Stimulated activated CD4-positive, alpha-beta T cell treated with anti-CD3 and anti-CD28 coated beads, Interleukin-12 subunit alpha, Interleukin-12 subunit beta, amount 100 ng/mL, for 4 hours (primary cell): ENCODE results near the gene GOLT1A.

ENCODE experiments used
- DNase-seq: peaks from one replicate; pipeline ENCODE4 v3.0.0-alpha.2; 2020

Gene GOLT1A

DNA sequence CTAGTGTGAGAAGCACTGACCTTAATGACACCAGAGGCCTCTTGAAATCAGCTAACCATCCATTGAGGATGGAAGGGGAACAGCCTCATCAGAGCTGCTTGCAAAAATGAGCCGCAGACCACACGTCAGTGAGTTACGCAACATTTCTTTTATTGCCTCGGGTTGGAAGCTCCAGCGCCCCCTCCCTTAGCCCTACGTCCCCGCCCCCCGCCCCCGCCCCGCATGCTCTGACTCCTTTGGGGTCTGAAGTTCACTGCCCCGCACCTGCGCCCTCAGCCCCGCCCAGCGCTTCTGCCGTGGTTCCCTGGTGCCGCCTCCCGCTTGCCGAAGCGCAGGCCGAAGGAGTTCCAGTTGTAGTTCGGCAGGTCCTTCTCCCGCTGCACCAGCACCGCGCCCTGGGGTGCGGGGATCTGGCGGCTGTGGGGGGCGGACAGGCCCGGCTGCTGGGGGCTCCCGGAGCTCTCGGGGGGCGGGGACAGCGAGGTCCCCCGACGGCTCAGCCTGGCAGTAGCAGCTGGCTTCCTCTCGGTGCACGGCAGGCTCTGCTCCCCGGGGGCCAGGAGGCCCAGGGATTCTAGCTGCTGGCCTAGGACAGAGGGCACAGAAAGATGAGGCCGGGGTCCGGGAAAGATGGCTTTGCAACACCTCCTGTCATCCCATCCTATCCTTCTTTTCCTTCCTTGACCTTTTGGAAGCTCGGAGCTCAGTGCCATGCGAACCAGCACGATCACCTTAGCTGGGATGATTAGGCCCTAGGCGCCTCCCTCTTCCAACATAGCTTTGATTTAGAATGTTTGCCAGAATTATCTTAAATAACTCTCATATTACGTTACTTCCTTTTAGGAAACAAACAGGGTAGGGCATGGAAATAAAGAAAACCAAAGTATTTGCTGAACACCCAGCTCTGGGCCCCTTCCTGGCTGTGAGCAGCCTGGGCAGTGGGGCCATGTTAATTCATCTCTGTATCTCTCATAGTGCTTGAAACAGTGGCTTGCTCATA lies 23.3 kb downstream of the GOLT1A start:
- DNase-seq = no peak

DNA sequence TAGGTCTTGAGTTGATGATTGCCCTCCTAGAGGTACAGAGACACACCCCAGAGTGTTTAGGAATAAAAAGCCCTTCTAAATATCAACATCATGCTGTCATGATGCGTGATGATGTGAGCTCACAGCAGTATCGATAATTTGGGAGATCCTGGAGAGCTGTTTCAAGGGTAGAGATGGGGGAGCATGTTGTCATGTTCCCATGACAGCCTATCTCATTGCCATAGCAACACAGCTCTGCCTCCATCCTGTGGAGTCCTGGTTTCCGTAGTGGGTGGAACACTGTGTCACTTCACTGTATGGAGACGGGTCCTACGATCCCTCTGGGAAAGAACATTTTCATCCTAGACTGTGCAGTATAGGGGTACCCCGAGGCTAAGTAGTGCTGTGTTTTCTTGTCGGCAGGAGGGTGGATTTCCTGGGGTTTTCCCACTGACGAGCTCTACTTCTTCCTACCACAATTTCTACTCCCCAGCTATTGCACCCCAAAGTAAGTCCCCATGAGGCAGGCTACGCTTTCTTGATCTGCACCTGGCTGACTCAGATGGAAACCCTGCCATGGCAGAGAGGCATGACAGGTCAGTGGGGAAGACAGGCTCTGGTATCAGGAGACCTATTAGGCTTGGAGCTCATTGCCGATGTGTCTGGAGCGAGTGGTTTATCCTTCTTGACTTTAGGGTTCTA lies 24.7 kb downstream of the GOLT1A start:
- DNase-seq = no peak

DNA sequence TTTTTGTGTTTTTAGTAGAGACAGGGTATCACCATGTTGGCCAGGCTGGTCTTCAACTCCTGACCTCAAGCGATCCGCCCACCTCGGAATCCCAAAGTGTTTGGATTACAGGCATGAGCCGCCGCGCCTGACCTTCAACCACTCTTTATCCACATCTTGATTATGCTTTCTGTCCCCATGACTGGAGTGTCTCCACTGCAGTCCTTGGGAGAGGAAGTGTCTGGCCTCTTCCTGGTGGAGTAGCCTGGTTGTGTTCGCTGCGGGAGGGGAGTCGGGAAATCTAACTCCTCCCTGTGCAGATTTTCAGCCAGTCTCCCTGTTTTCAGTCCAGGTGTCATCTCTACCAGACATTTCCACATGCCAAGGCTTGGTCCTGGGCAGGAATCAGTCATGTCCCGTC lies 27.2 kb downstream of the GOLT1A start:
- no peak for DNase-seq

DNA sequence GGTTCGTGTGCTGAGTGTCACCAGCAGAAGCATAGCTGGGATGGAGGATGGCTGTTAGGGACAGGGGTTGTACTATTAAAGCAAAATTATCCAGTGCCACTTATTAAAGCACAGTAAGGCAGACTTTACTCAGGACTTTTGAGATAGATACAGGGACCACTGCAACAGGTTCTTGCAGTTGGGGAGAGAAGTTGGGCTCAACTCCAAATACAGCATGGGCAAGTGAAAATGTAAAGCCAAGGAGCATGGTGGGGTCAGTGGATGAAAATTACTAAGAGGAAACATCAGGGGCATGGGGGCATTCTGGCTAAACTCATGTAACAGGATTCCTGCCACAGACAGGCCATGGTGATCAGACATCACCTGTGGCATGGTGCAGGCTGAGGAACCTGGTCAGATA lies 32.7 kb downstream of the GOLT1A start:
- DNase-seq = no peak

DNA sequence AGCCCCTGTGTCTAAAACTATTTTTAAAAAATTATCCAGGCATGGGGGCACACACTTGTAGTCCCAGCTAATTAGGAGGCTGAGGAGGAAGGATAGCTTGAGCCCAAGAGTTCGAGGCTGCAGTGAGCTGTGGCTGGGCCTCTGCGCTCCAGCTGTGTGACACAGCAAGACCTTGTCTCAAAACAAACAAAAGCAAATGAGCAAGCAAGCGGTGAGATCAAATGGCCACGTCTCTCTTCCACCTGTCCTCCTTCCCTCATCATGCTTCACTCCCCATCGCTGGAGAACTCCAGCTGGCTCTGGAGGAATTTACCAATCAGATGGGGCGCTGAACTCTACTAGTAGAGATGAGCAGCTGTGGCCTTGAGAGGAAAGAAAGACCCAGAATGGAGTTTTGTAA lies 33.7 kb downstream of the GOLT1A start:
- no peak for DNase-seq

DNA sequence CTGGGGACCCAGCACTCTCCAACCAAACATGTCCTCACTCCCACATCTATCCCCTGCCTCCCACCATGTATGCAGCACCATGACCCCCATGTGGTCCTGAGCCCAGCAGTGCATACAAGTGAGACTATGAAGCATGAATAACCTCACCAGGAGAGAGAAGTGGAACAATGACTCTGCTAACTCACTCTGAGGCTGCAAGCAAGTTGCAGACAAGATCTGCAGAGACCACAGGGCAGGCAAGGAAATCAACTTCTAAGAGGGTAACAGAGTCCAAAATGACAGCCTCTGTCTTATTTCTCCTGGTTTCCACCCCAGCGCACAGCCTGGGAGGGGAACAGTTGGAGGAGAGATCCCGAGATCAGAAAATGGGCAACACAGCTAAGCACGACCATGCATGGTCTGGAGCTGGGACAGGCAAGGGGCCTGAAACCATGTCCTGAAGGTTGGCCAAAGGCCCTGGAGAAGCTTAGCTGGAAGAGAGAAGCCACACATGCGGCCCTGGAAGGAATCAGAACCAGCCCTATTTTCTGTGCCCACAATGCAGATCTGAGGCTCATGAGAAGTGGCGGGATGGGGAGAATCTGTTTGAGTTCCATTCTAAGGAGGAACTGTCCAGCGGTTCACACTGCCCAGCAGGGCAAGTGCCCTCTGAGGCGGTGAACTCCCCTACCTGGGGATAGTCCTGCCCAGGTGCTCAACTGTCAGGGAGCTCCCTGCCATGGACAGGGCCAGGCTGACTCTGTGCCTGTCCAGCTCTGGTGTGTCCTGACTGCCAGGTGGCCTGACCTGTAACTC lies 35.1 kb downstream of the GOLT1A start:
- DNase-seq = no peak

DNA sequence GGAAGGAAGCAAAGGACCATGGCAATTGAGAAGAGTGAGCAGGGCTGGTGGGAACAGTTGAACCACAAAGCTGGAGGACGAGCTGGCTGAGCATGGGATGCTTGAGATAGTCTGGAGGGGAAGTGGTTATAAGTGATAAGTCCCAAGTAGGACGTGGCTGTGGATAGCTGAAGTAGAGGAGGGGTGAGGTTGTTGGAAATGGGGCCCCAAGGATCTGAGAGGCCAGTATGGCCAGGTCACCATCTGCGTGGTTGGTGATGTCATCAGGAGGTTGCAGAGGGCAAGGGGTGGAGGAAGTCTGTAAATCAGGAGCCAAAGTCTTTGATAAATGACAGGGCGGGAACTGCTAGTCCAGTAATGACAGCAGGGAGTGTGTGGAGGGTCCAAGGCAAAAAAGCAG lies 36.7 kb downstream of the GOLT1A start:
- no peak for DNase-seq

DNA sequence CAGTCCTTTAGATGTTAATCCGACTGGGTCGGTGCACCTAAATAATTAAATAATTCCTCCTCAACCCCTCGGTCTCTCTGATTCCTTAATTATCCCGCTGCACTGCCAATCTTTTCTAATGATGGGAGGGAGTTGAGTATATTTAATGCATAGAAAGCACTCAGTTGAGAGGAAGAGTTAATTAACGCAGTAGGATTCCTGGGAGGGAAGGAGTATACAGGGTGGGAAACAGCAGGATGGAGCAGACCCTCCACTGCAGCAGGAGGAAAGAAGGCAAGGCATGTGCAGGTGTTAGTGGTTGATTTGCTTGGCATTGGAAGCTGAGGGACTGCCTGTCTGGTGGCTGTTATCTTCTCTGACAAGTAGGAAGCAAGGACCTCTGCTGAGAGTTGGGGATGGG lies 37.7 kb downstream of the GOLT1A start:
- DNase-seq = no peak

DNA sequence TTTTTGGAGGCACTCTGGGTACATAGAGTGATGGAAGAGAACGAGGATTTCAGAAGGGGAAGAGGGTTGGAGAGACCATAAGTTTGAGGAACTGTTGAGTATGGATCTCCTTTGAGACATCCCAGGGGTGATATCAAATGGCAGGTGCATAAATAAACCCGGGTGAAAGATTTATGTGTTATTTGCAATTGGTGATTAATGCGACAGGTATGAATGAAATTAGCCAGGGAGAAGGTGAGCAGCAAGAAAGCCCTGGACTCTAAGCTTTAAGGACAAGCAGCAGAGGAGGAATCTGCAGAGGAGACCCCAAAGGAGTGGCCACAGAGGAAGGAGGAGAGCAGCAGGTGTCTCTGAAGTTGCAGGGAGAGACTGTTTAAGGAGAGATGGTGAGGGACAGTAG lies 38.8 kb downstream of the GOLT1A start:
- DNase-seq = no peak

DNA sequence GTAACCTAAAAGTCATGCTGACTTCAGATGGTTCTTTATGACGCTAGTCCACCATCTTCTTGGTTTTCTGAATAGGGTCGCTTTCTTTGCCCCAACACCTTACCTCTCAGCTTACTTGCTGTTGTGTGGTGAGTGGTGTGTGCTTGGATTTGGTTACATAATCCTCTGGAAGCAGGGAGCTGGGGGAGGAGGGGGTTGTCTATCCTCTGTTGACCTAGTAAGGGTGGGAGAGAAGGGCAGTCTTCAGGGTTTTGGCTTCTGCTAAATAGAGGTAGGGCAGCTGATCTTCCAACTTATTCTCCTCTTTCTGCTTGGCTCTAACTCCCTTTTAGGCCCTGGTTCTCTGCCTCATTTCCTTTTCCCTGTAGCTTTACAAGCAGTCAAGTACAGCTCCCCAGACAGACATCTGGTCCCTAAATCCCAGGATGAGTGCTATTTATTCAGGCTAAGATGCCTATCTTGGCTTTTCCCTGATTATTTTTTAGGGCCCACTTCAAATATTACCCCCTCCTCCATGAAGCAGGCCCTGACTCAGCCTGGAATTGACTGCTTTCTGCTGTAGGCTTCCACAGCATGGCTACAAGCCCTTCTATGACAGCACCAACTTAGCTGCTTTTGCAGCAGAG lies 41.3 kb downstream of the GOLT1A start:
- DNase-seq = no peak

DNA sequence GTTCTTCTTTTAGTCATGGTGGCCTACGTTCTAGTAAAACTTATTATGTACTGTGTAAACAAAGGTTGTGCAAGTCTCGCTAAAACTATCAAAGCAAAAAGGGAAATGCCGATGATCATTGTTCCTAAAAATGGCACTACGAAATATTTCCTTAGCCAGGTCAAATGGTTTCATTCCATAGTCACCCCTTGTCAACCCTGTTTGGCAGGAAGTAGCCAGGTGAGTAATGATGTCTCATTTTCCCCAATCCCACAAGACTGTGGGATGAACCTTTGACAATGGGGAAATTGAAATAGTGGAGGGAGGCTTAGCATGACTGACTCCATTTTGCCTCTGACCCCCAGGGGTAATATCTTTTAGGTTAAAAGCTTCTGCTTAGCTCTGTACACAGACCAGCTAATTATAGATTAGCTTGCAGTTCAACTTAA lies 42.0 kb downstream of the GOLT1A start:
- DNase-seq = no peak

DNA sequence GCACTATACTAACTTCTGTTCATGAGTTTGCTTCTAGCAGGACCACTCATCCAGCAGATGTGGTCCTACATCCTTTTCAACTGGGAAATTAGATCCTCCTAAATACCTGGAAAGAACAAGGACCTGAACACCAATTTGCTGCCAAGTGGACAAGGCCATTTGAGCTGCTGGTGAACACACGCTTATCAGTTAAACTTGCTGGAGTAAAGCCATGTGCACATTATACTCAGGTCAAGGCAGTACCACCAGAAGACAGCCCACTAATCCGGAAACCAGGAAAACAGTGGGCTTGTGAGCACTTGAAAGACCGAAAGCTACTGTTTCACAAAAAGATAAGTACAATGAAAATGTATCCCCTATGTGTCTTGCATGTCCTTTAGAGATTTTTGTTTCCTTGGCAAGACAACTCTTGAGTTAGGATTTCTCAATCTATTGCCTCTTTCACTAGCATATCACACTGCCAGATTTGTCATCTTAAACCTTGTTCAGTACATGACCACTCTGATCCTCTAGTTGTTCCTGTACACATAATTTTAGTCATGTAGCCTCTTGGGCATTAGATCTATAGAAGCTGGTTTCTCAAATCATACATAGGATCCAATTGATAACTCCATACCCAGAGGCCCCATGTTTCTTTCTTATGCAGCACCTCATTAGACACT lies 43.2 kb downstream of the GOLT1A start:
- no peak for DNase-seq

DNA sequence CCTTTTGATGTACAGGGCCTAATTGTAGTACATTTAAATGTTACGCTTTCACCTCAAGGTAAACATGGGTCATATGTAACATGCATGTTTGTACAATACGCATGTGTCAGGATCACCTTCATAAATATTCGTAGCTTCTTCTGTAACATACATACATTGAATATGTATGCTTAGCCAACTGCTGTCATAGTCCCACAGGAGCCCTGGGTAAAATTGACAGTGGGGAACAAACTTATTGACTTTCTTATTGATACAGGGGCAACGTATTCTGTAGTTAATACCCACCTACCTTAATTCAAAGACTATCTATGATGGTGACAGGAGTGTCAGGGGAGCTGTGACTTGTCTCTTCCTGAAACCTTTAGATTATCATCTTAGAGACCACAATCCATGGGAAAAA lies 43.9 kb downstream of the GOLT1A start:
- no peak for DNase-seq

DNA sequence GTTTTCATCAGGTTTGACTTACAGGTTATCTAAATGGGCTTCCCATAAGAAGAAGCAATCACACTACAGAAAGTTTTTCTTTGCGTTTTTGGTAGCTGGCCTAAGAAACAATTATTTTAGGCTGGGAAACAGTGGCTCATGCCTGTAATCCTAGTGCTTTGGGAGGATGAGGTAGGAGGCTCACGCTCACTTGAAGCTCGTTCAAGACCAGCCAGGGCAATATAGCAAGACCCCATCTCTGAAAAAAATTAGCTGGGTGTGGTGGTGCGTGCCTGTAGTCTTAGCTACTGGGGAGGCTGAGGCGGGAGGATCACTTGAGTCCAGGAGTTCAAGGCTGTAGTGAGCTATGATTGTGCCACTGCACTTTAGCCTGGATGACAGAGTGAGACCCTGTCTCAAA lies 46.1 kb downstream of the GOLT1A start:
- DNase-seq = no peak

DNA sequence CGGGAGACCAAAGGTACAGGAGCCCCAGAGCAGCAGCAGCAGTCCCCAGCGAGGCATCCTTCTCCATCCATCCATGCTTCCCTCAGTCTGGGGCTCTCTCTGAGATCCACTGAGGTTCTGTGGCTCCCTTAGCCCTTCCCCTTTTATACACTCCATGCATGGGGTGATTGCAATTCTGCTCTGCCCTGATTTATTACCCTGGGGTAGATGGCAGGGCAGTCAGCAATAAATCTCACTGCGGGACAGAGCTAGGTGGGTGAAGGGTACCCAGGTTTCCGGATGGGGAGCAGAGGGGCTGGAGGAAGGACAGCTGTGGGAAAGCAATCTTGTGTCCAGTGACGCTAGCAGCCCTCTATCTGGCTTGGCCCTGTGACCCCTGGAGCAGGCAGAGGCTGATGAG lies 47.6 kb downstream of the GOLT1A start, which contains the start of gene REN:
Gene REN, minus strand, starts transcription at position 119 of the 400 bp plus-strand sequence. Its CDS starts 44 bp downstream, at position 75.
- DNase-seq = no peak

DNA sequence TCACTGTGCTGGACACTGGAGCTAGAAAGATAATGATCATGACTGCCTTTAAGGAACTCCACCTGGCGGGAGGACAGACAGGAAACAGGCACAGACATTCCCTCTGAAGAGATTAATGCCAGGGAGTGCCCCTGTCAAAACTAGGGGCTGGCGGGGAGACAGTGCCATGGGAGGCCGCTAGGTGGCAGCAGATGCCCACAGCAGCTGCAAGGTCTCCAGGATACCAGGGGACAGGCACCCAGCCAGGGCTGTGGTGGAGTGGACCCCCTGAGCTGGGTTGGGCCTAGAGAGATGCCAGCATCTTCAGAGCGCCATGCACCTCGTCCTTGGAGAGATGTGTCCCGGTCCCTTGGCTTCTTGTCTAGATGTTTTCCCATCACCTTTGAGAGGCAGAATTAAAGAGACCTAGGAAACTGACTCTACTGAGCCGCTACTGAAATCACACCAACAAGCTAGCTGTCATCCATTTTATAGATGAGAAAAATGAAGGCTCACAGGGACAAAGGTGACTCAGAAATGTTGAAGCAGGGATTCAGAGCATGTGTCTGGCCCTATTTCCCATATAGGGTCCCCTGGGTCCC lies 51.2 kb downstream of the GOLT1A start:
- peak; percentile 77 for DNase-seq

DNA sequence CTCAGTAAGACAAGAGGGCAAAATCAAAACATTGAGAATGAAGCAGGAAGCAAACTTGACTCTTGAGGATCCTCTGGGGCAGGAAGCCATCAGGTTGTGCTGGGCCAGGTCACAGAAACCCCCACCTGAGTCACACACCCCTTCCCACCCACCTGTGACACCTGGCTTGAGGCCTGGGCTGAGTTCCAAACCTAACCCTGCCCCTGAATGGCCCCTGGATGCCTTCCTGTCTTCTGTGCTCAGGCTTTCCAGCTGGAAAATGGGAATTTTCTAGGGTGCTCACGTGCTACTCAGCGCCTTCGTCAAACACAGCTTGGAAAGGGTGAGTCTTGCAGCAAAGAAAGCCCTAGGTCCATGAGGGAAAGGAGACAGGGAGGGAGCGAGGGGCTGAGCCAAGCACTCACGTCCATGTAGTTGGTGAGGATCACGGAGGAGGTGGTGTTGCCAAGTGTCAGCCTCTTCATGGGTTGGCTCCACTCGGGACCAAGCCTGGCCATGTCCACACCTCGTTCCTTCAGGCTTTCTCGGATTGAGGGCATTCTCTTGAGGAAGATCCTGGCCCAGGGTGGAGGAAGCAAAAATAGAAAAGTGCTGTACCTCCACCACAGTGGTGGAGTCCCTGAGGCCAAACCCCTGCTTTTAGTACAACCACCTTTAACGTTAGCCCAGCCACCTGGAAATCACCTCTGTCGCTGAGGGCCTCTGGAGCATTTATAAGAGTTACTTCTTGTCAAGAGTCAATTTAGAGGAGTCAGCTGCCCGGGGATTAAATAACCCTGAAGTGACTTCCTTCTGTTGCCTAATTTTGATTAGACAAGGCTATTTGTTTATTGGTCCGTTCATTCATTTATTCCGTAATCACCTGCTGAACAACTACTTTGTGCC lies 51.9 kb downstream of the GOLT1A start:
- DNase-seq = no peak

DNA sequence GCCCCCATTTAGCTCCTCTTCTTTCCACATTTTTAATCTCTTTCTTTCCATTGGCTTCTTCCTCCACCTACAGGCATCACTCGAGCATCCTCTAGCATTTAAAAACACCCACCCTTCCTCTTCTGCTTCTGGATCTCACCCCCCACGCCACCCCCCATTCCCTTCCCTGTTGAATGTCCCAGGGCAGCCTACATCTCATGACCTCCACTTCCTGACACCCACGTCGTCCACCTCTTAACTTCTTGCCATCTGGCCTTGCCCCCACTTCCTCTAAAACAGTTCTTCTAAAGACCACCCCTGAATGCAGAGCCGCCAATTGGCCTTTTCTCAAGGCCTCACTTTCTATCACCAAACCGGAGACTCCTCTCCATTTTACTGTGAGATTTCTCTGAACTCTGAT lies 55.8 kb downstream of the GOLT1A start:
- DNase-seq = no peak

DNA sequence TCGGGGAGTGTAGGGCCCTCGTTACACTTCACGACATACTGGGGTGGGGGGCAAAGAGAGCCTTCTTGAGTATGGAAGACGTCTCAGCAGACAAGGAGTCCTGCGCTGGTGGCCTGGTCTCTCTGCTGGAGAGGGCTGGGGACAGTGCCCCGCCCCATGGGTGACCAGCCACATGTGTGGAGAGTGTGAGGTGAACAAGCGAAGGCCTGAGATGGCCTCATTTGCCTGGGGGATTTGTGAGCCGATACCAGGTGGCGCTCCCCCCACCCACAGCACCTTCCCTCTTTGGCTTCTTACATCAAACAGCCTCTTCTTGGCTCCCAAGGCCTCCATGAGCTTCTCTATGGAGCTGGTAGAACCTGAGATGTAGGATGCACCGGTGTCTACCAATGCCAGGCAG lies 57.9 kb downstream of the GOLT1A start:
- DNase-seq = no peak

DNA sequence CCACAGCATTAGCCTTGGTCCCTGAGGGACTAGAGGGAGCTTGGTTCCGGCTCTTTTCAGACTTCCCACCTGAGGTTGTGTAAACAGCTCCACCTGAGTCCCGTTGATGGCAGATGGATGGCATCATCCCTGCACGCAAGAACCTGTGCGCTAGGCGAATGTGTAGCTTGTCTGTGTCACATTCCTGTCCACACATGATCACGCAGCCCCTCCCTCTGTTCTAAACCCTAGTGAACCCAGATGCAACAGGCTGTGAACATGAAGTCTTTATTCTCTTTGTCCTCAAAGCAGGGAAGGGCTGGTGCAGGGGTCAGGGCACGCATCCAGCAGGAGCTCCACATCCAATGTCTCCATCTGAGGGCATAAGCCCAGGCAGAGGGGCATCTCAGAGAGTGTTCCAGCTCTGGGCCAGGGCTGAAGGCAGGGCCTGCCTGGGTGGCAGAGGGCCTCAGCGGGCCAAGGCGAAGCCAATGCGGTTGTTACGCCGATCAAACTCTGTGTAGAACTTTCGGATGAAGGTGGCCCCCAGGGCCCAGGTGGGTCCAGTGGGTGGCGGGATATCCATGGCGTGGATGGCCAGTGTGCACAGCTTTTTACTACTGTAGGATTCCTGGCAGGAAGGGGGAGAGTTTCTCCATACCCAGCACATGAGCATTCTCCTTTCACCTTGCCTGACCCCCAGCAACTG lies 59.1 kb downstream of the GOLT1A start:
- DNase-seq = no peak
